HUES6 (cell line): ENCODE data around the gene AP5Z1.
A peak's percentile ranks its signal among the peaks of the same experiment; 100 is the strongest.
"Not testable (repeated sequence)": the region's sequence is repeated elsewhere in the genome, so short reads cannot be mapped to it uniquely, and the experiment has no call there.

ENCODE experiments used
- H3K27ac ChIP-seq: 2 replicates; pipeline ENCODE4 v1.7.0; 2013; ENCODE audit warnings: low read depth, mild to moderate bottlenecking, low read length, inconsistent platforms
- H3K27me3 ChIP-seq: 2 replicates; pipeline ENCODE4 v1.6.1; 2013; ENCODE audit warnings: low read length; ENCODE audit not compliant: control insufficient read depth, insufficient read depth
- H3K36me3 ChIP-seq: 2 replicates; pipeline ENCODE4 v1.6.1; 2013; ENCODE audit warnings: low read length; ENCODE audit not compliant: control insufficient read depth, insufficient read depth
- H3K4me1 ChIP-seq: 2 replicates; pipeline ENCODE4 v1.6.1; 2013; ENCODE audit warnings: low read length; ENCODE audit not compliant: control insufficient read depth, insufficient read depth
- H3K4me3 ChIP-seq: 2 replicates; pipeline ENCODE4 v1.5.1; 2013; ENCODE audit warnings: low read depth, low read length
- H3K9ac ChIP-seq: one replicate; pipeline ENCODE4 v1.6.1; 2013; ENCODE audit warnings: mild to moderate bottlenecking, low read length
- H3K9me3 ChIP-seq: 2 replicates; pipeline ENCODE4 v1.6.1; 2013; ENCODE audit warnings: low read depth, low read length; ENCODE audit not compliant: control insufficient read depth, insufficient read depth

AP5Z1 gene

GRCh38 chr7:4790516-4790991 is 15.1 kb downstream of the AP5Z1 start:
- H3K9ac ChIP-seq: no peak overlapping the region
- H3K27ac ChIP-seq: no peak overlapping the region

GRCh38 chr7:4791101-4791737 is 15.8 kb downstream of the AP5Z1 start:
- Histone ChIP-seq H3K4me3 (no peak overlapping the region), H3K9me3 (no peaks in the 10 kb centered on the region), H3K4me1 (peaks cover 17% of the 10 kb centered on the region; the same call in 1 of the 2 replicates), H3K36me3 (peaks cover 40% of the 10 kb centered on the region), H3K9ac (no peak overlapping the region), H3K27ac (no peak overlapping the region), H3K27me3 (no peaks in the 10 kb centered on the region)

More at GRCh38 chr7:4790516-4790991, 15.1 kb downstream of the AP5Z1 start:
- no peaks in the 10 kb centered on the region for H3K27me3 ChIP-seq
- peaks cover 17% of the 10 kb centered on the region; the same call in 1 of the 2 replicates for H3K4me1 ChIP-seq
- no peak overlapping the region for H3K4me3 ChIP-seq
- H3K36me3 ChIP-seq: peaks cover 45% of the 10 kb centered on the region
- no peaks in the 10 kb centered on the region for H3K9me3 ChIP-seq

GRCh38 chr7:4791738-4792536 is 16.5 kb downstream of the AP5Z1 start:
- H3K4me1 ChIP-seq: peaks cover 17% of the 10 kb centered on the region; the same call in 1 of the 2 replicates
- no peaks in the 10 kb centered on the region for H3K9me3 ChIP-seq
- no peak overlapping the region; the same call in 1 of the 2 replicates for H3K27ac ChIP-seq
- H3K9ac ChIP-seq: peak overlapping the region; percentile 68
- peaks cover 34% of the 10 kb centered on the region for H3K36me3 ChIP-seq
- no peaks in the 10 kb centered on the region for H3K27me3 ChIP-seq
- peak overlapping the region; percentile 74 for H3K4me3 ChIP-seq

- H3K9me3 ChIP-seq: no peaks in the 10 kb centered on the region
- no peaks in the 10 kb centered on the region for H3K27me3 ChIP-seq
- peak overlapping the region; percentile 74 for H3K4me3 ChIP-seq
- peaks cover 17% of the 10 kb centered on the region; the same call in 1 of the 2 replicates for H3K4me1 ChIP-seq
- H3K27ac ChIP-seq: no peak overlapping the region; the same call in 1 of the 2 replicates
- H3K9ac ChIP-seq: peak overlapping the region; percentile 68
- H3K36me3 ChIP-seq: peaks cover 28% of the 10 kb centered on the region
Measured at GRCh38 chr7:4792537-4793126, 17.2 kb downstream of the AP5Z1 start.

- H3K9ac ChIP-seq, H3K27me3 ChIP-seq, H3K4me3 ChIP-seq, H3K9me3 ChIP-seq, H3K27ac ChIP-seq: not testable (repeated sequence)
- Histone ChIP-seq H3K36me3 (peaks cover 20% of the 10 kb centered on the region), H3K4me1 (peaks cover 17% of the 10 kb centered on the region; the same call in 1 of the 2 replicates)
Measured at GRCh38 chr7:4793385-4793993, 18.1 kb downstream of the AP5Z1 start.

- H3K4me3 ChIP-seq, H3K27ac ChIP-seq, H3K9ac ChIP-seq, H3K27me3 ChIP-seq, H3K9me3 ChIP-seq: not testable (repeated sequence)
- H3K4me1 ChIP-seq: peaks cover 17% of the 10 kb centered on the region; the same call in 1 of the 2 replicates
- H3K36me3 ChIP-seq: peaks cover 18% of the 10 kb centered on the region
Measured at GRCh38 chr7:4794171-4794570, 18.7 kb downstream of the AP5Z1 start.

GRCh38 chr7:4794591-4795350 is 19.3 kb downstream of the AP5Z1 start:
- H3K36me3 ChIP-seq: peaks cover 14% of the 10 kb centered on the region
- no peak overlapping the region for H3K27ac ChIP-seq
- H3K9ac ChIP-seq: no peak overlapping the region
- H3K4me3 ChIP-seq: no peak overlapping the region
- H3K9me3 ChIP-seq: no peaks in the 10 kb centered on the region
- H3K4me1 ChIP-seq: peaks cover 17% of the 10 kb centered on the region; the same call in 1 of the 2 replicates
- H3K27me3 ChIP-seq: no peaks in the 10 kb centered on the region

- no peak overlapping the region for H3K27ac ChIP-seq
- H3K9ac ChIP-seq: no peak overlapping the region
- no peaks in the 10 kb centered on the region; the same call in 1 of the 2 replicates for H3K36me3 ChIP-seq
- no peaks in the 10 kb centered on the region for H3K9me3 ChIP-seq
- H3K4me3 ChIP-seq: no peak overlapping the region
- H3K4me1 ChIP-seq: peaks cover 17% of the 10 kb centered on the region; the same call in 1 of the 2 replicates
- H3K27me3 ChIP-seq: no peaks in the 10 kb centered on the region
Measured at GRCh38 chr7:4796453-4796852, 21.0 kb downstream of the AP5Z1 start.

- no peak overlapping the region for H3K27ac ChIP-seq
- H3K4me1 ChIP-seq: peaks cover 7% of the 10 kb centered on the region; the same call in 1 of the 2 replicates
- no peaks in the 10 kb centered on the region for H3K9me3 ChIP-seq
Measured at GRCh38 chr7:4797858-4798705, 22.7 kb downstream of the AP5Z1 start.

More at GRCh38 chr7:4797858-4798705, 22.7 kb downstream of the AP5Z1 start:
- H3K36me3 ChIP-seq: no peaks in the 10 kb centered on the region; the same call in 1 of the 2 replicates
- no peak overlapping the region for H3K4me3 ChIP-seq
- H3K27me3 ChIP-seq: no peaks in the 10 kb centered on the region
- no peak overlapping the region for H3K9ac ChIP-seq
